ENCODE measurements around the gene HEATR3.

The HEATR3 gene

DNA sequence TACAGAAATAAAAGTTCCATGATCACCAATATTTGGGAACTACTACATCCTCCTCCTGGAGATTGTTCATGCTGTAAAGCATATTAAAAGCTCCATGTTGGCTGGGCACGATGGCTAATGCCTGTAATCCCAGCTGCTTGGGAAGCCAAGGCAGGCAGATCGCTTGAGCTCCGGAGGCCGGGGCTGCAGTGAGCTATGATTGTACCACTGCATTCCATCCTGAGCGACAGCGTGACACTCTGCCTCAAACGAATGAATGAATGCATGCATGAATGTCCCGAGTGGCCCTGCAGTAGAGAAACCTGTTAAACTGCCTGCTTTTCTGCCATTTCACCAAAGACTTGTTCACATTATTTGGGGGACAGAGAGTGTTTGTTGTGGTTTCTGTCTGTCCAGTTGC lies 25.8 kb upstream of the HEATR3 start:
- Mint-ChIP-seq H3K9me3 (ENCODE audit: low read depth) (no peaks in the 10 kb centered on the region), H3K27me3 (no peaks in the 10 kb centered on the region), H3K4me1 (ENCODE audit: low read depth) (peaks cover 11% of the 10 kb centered on the region), H3K4me3 (no peak overlapping the region), H3K36me3 (peaks cover 3% of the 10 kb centered on the region), H3K27ac (no peak overlapping the region)

GRCh38 chr16:50040710-50041109 lies 25.1 kb upstream of the HEATR3 start:
- no peak overlapping the region for H3K27ac Mint-ChIP-seq
- peaks cover 3% of the 10 kb centered on the region for H3K36me3 Mint-ChIP-seq
- peaks cover 11% of the 10 kb centered on the region for H3K4me1 Mint-ChIP-seq (ENCODE audit: low read depth)
- no peaks in the 10 kb centered on the region for H3K27me3 Mint-ChIP-seq
- H3K9me3 Mint-ChIP-seq (ENCODE audit: low read depth) = no peaks in the 10 kb centered on the region
- no peak overlapping the region for H3K4me3 Mint-ChIP-seq

GRCh38 chr16:50043358-50043757 lies 22.4 kb upstream of the HEATR3 start:
- Mint-ChIP-seq H3K27ac (no peak overlapping the region), H3K36me3 (peaks cover 3% of the 10 kb centered on the region), H3K9me3 (ENCODE audit: low read depth) (no peaks in the 10 kb centered on the region), H3K4me1 (ENCODE audit: low read depth) (peaks cover 5% of the 10 kb centered on the region), H3K4me3 (no peak overlapping the region), H3K27me3 (no peaks in the 10 kb centered on the region)

GRCh38 chr16:50045412-50045811 lies 20.4 kb upstream of the HEATR3 start:
- Mint-ChIP-seq H3K27me3 (no peaks in the 10 kb centered on the region), H3K4me1 (ENCODE audit: low read depth) (no peaks in the 10 kb centered on the region), H3K9me3 (ENCODE audit: low read depth) (no peaks in the 10 kb centered on the region), H3K4me3 (no peak overlapping the region), H3K36me3 (no peaks in the 10 kb centered on the region), H3K27ac (no peak overlapping the region)

- Mint-ChIP-seq H3K9me3 (ENCODE audit: low read depth) (no peaks in the 10 kb centered on the region), H3K27ac (no peak overlapping the region), H3K27me3 (peaks cover 3% of the 10 kb centered on the region), H3K36me3 (no peaks in the 10 kb centered on the region), H3K4me1 (ENCODE audit: low read depth) (no peaks in the 10 kb centered on the region), H3K4me3 (no peak overlapping the region)
These were observed 18.9 kb upstream of the HEATR3 start for GRCh38 chr16:50046853-50047252.

GRCh38 chr16:50047864-50048263 lies 17.9 kb upstream of the HEATR3 start:
- H3K4me3 Mint-ChIP-seq = no peak overlapping the region
- no peaks in the 10 kb centered on the region for H3K36me3 Mint-ChIP-seq
- peaks cover 3% of the 10 kb centered on the region for H3K27me3 Mint-ChIP-seq
- no peaks in the 10 kb centered on the region for H3K9me3 Mint-ChIP-seq (ENCODE audit: low read depth)
- H3K27ac Mint-ChIP-seq = no peak overlapping the region
- no peaks in the 10 kb centered on the region for H3K4me1 Mint-ChIP-seq (ENCODE audit: low read depth)

DNA sequence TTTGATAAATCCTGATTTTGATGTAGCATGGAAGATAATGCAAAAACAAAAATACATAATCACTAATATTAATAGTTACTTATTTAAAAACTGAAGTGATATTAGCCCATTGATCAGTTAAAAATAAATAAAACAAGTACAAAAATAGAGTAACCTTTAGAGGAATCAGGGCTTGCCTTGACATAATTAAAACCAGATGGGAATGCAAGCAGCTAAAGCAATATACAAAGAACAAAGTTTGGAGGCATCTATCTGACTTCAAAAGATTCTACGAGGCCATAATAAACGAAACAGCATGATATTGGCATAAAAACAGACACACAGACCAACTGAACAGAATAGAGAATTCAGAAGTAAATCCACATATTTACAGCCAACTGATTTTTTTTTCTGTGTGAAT lies 15.0 kb upstream of the HEATR3 start:
- peaks cover 6% of the 10 kb centered on the region for H3K9me3 Mint-ChIP-seq (ENCODE audit: low read depth)
- H3K4me3 Mint-ChIP-seq = no peak overlapping the region
- peaks cover 4% of the 10 kb centered on the region for H3K36me3 Mint-ChIP-seq
- H3K27ac Mint-ChIP-seq = no peak overlapping the region
- H3K27me3 Mint-ChIP-seq = peaks cover 3% of the 10 kb centered on the region
- no peaks in the 10 kb centered on the region for H3K4me1 Mint-ChIP-seq (ENCODE audit: low read depth)

- Mint-ChIP-seq H3K36me3 (peaks cover 8% of the 10 kb centered on the region), H3K9me3 (ENCODE audit: low read depth) (peaks cover 7% of the 10 kb centered on the region), H3K27me3 (no peaks in the 10 kb centered on the region), H3K4me3 (no peak overlapping the region), H3K4me1 (ENCODE audit: low read depth) (no peaks in the 10 kb centered on the region), H3K27ac (no peak overlapping the region)
These were observed 9.5 kb upstream of the HEATR3 start for GRCh38 chr16:50056226-50056625.

GRCh38 chr16:50058091-50058771 lies 7.5 kb upstream of the HEATR3 start:
- H3K27me3 Mint-ChIP-seq = no peaks in the 10 kb centered on the region
- H3K36me3 Mint-ChIP-seq = peaks cover 8% of the 10 kb centered on the region
- H3K4me3 Mint-ChIP-seq = no peak overlapping the region
- no peaks in the 10 kb centered on the region for H3K4me1 Mint-ChIP-seq (ENCODE audit: low read depth)
- H3K9me3 Mint-ChIP-seq (ENCODE audit: low read depth) = peaks cover 7% of the 10 kb centered on the region
- H3K27ac Mint-ChIP-seq = no peak overlapping the region

- peaks cover 7% of the 10 kb centered on the region for H3K9me3 Mint-ChIP-seq (ENCODE audit: low read depth)
- no peaks in the 10 kb centered on the region for H3K4me1 Mint-ChIP-seq (ENCODE audit: low read depth)
- no peak overlapping the region for H3K27ac Mint-ChIP-seq
- H3K36me3 Mint-ChIP-seq = peaks cover 8% of the 10 kb centered on the region
- H3K27me3 Mint-ChIP-seq = no peaks in the 10 kb centered on the region
- H3K4me3 Mint-ChIP-seq = no peak overlapping the region
These were observed 6.7 kb upstream of the HEATR3 start for GRCh38 chr16:50059111-50059510.

- Mint-ChIP-seq H3K36me3 (peaks cover 8% of the 10 kb centered on the region), H3K4me3 (no peak overlapping the region), H3K9me3 (ENCODE audit: low read depth) (peaks cover 7% of the 10 kb centered on the region), H3K4me1 (ENCODE audit: low read depth) (no peaks in the 10 kb centered on the region), H3K27me3 (no peaks in the 10 kb centered on the region), H3K27ac (no peak overlapping the region)
These were observed 6.1 kb upstream of the HEATR3 start for GRCh38 chr16:50059669-50060068.

DNA sequence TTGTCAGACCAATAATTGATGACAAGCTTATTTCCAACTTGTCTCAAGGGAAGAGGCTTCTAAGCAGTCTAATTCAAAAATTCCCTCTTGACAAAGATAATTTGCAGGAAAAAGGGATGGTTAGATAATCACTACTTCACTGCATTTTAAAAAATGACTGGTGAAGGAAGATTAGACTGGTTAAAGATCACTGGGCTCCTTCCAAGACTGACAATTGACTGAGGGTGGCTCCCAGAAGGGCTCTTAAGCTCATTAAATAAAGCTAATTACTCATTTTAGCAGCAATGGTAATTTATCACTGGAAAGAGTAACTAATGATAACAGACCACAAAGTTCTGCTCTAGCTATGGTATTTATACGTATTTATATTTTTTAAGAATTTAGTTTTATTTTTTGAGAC lies 4.4 kb upstream of the HEATR3 start:
- H3K9me3 Mint-ChIP-seq (ENCODE audit: low read depth) = no peaks in the 10 kb centered on the region
- H3K4me3 Mint-ChIP-seq = no peak overlapping the region
- H3K4me1 Mint-ChIP-seq (ENCODE audit: low read depth) = peaks cover 9% of the 10 kb centered on the region
- H3K27me3 Mint-ChIP-seq = no peaks in the 10 kb centered on the region
- H3K36me3 Mint-ChIP-seq = peaks cover 2% of the 10 kb centered on the region
- H3K27ac Mint-ChIP-seq = no peak overlapping the region

DNA sequence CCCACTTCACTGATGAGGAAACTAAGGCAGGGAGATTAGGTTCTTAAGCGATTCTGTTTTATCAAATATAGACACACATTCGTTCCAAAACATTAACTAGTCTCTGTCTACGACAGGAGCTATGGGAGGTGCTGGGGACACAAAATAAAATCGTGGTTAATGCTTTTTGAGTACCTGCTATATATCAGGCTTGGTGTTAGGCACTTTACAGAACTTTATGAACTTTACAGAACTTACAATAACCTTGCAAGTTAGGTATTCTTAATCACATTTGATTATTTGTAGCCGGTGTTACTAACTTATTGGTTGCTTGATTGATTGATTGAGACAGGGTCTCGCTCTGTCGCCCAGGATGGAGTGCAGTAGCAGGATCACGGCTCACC lies 538 bp upstream of the HEATR3 start:
- Mint-ChIP-seq H3K27ac (peak overlapping the region; percentile 89), H3K4me1 (ENCODE audit: low read depth) (peaks cover 43% of the 10 kb centered on the region), H3K4me3 (peak overlapping the region; percentile 88), H3K36me3 (no peaks in the 10 kb centered on the region), H3K9me3 (ENCODE audit: low read depth) (no peaks in the 10 kb centered on the region), H3K27me3 (no peaks in the 10 kb centered on the region)

GRCh38 chr16:50066482-50067289 lies 916 bp downstream of the HEATR3 start:
- H3K4me1 Mint-ChIP-seq (ENCODE audit: low read depth) = peaks cover 47% of the 10 kb centered on the region
- no peaks in the 10 kb centered on the region for H3K27me3 Mint-ChIP-seq
- no peaks in the 10 kb centered on the region for H3K9me3 Mint-ChIP-seq (ENCODE audit: low read depth)
- peak overlapping the region; percentile 91 for H3K27ac Mint-ChIP-seq
- no peaks in the 10 kb centered on the region for H3K36me3 Mint-ChIP-seq
- peak overlapping the region; percentile 90 for H3K4me3 Mint-ChIP-seq

DNA sequence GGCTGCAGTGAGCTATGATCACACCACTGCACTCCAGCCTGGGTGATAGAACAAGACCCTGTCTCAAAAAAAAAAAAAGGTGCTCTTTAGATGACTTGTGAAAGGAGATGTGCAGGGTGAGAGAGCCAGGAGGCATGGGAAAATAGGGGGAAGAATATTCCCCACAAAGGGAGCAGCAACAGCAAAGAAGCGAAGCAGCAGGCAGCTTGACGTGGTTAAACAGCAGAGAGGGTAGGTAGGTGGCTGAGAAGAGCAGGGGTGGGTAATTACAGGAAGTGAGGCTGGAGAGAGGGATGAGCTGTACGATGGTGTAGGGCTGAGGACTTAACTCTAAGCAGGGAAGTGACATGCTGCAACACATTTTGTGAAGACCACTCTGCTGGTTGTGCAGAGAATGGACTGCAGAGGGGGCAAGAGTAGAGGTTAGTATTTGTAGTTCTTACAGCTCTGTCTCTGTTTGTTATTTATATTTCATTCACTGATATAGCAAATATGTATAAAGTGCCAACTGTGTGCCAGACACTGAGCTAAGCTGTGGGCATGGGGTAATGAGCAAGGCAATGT lies 1.6 kb downstream of the HEATR3 start:
- Mint-ChIP-seq H3K27me3 (no peaks in the 10 kb centered on the region), H3K36me3 (no peaks in the 10 kb centered on the region), H3K27ac (peak overlapping the region; percentile 91), H3K9me3 (ENCODE audit: low read depth) (no peaks in the 10 kb centered on the region), H3K4me3 (peak overlapping the region; percentile 90), H3K4me1 (ENCODE audit: low read depth) (peaks cover 49% of the 10 kb centered on the region)
